Measurements from ENCODE around the gene LMX1B.

The LMX1B gene

DNA sequence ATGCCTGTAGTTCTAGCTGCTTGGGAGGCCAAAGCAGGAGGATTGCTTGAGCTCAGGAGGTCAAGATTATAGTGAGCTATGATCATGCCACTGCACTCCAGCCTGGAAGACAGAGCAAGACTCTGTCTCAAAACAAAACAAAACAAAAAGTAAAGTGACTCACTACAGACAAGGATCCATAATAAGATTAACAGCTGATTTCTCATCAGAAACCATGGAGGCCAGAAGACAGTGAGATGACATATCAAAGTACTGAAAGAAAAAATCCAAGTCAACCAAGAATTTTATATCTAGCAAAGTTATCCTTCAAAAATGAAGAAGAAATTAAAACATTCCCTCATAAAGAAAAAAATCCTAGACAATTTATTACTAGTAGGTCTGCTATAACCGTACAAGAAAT lies 121.8 kb downstream of the LMX1B start:
- Histone ChIP-seq H3K27ac (no peak overlapping the region), H3K4me3 (no peak overlapping the region)
- TF ChIP-seq, protein P1, sequence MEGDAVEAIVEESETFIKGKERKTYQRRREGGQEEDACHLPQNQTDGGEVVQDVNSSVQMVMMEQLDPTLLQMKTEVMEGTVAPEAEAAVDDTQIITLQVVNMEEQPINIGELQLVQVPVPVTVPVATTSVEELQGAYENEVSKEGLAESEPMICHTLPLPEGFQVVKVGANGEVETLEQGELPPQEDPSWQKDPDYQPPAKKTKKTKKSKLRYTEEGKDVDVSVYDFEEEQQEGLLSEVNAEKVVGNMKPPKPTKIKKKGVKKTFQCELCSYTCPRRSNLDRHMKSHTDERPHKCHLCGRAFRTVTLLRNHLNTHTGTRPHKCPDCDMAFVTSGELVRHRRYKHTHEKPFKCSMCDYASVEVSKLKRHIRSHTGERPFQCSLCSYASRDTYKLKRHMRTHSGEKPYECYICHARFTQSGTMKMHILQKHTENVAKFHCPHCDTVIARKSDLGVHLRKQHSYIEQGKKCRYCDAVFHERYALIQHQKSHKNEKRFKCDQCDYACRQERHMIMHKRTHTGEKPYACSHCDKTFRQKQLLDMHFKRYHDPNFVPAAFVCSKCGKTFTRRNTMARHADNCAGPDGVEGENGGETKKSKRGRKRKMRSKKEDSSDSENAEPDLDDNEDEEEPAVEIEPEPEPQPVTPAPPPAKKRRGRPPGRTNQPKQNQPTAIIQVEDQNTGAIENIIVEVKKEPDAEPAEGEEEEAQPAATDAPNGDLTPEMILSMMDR (IDR thresholded peaks at IDR 0.05) = no peak
- no peak for DNase-seq (ENCODE audit: low spot score)

- TF ChIP-seq, protein P1 (IDR thresholded peaks at IDR 0.05) = no peak
- H3K4me3 ChIP-seq = no peak overlapping the region
- DNase-seq (ENCODE audit: low spot score) = no peak
- no peak overlapping the region for H3K27ac ChIP-seq
These were observed 124.8 kb downstream of the LMX1B start for GRCh38 chr9:126738553-126738952.

DNA sequence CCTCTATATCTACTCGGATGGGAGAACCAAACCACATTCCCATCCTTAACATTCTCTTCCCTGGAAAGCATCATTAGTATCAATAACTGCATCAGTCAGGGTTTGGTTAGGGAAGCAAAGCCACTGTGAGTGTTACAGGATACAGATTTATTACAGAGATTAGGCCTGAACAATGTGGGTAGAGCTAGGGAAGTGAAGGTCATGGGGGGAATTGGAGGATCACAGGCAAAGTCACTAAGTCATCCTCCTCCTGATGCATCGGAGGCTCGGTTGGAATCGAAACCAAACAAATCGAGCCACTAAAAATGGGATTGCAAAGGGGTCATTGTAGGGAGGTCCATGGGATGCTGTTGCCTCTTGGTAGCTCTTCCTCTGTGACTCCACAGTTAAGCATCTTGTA lies 129.3 kb downstream of the LMX1B start:
- no peak overlapping the region for H3K4me3 ChIP-seq
- TF ChIP-seq, protein P1 (IDR thresholded peaks at IDR 0.05) = no peak

DNA sequence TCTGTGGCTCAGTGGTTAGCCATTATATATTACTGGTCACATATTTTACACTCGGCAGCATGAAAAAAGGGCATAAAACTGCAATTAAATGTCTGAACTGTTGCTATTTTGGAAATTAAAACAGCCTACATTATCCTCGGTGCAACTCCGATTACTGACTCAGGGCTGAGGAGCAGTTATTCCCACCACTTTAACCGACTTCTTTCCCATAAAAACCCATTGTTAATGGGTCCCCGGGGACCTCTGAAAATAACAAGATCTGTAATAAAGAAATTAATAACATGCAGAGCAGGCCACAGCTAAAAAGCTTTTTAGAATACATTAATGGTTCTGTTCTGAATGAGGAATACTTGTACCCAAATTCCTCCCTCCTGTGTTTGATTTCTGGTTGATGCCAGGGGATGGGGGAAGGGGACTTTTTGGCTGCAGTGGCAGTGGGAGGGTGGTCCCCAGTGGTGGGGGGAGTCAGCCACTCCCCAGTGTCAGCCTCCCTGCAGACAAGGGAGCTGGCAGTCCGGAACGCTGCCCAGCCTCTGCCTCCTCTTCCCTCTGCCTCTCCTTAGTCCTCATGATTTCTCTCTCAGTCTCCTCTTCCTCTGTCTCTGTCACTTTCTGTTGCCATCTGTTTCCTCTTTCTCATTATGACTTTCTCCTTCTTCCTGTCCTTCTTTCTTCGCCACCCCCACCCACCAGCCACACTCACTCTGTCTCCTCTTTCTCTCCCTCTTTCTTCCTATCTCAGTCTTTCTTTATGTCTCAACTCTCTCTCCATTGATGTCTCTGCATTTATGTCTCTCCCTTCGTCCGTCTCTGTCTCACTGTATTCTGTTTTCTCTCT lies 132.1 kb downstream of the LMX1B start:
- DNase-seq (ENCODE audit: low spot score) = no peak
- H3K27ac ChIP-seq = no peak overlapping the region
- no peak overlapping the region for H3K4me3 ChIP-seq
- TF ChIP-seq, protein P1 (IDR thresholded peaks at IDR 0.05) = no peak

More for the DNA sequence above, 129.3 kb downstream of the LMX1B start:
- no peak for DNase-seq (ENCODE audit: low spot score)
- no peak overlapping the region for H3K27ac ChIP-seq
